GM18870 (cell line): Measurements from ENCODE around the gene ALDOB.

Experiments used
- ATAC-seq: cut with Tn5 transposase; IDR thresholded peaks from one replicate; pipeline ENCODE4 v1.9.1; 2021; ENCODE audit warnings: moderate library complexity; ENCODE audit not compliant: unreplicated experiment

ALDOB gene

DNA sequence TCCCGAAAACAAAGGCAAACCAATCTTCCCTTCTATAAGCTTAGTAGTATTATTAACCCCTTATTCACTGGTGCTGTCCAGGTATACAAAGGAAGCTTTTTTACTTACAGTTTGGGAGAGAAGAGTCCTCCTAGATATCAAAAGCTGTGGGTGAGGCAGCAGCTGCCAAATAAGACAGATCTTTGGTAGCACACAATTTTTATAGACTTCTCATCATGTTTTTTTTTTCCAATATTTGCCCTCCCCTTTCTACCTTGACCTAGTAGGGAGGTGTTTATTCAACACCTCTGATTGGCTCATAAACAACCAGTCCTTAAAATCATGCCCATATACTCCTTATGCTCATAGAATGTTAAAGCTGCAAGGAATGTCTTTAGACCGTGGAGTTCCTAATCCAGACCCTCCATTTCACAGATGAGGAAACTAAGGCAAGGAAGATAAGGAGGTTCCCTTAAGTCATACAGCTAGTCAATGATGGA is at the start of gene ALDOB:
Gene ALDOB, minus strand, starts transcription at position 174 of the 479 bp plus-strand sequence. CDS start 4,887 bp downstream, outside the sequence.
- no peak for ATAC-seq

DNA sequence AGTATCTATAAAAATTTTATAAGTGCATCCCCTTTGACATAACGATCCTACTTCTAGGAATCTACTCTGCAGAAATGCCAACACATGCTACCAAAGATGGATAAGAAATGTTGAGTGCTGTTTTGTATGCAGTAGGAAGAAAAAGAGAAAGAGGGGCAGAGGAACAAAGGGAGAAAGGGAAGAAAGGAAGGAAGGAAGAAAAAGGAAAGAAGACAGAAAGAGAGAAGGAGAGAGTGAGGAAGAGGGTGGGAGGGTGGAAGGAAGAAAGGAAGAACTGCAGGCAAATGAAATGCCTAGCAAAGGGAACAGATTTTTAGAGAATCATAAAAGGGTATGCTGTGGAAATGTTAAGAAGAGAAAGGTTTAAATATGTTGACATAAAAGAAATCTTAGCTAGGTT is 48.5 kb upstream of the ALDOB start:
- ATAC-seq = no peak

DNA sequence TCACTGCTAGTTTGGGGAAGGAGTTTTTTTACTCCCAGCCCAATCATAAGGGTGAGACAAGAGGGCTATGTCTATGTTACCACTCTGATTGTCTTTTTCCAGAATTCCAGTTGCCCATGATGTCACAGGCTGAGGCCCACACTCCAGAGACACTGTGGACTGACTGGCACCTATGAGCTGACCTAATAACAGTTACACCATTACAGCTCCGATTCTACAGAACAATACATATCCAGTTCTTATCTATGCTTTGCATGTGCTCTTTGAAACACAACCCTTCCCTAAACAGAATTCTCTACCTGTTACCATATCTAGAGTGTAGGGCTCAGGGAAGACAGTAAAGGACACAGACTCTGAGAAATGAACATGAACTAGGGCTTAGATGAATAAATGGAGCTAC is 45.7 kb upstream of the ALDOB start:
- no peak for ATAC-seq

DNA sequence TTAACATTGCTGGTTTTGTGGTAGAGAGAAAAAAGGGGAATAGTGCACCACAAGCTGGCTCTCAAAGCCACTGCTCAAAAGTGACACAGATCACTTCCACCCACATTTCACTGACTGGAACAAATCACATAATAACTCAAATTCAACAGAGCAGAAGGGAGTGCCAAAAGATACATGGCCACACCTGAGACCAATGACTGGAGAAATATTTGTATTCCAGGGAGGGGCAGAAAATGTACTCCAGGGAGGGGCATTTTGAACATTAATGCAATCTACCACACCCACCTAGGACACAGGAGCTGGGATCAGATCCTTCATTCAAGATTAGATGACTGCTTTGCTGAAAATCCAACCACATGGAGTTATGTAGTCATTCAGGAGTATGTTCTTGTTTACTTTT is 44.8 kb upstream of the ALDOB start:
- no peak for ATAC-seq

DNA sequence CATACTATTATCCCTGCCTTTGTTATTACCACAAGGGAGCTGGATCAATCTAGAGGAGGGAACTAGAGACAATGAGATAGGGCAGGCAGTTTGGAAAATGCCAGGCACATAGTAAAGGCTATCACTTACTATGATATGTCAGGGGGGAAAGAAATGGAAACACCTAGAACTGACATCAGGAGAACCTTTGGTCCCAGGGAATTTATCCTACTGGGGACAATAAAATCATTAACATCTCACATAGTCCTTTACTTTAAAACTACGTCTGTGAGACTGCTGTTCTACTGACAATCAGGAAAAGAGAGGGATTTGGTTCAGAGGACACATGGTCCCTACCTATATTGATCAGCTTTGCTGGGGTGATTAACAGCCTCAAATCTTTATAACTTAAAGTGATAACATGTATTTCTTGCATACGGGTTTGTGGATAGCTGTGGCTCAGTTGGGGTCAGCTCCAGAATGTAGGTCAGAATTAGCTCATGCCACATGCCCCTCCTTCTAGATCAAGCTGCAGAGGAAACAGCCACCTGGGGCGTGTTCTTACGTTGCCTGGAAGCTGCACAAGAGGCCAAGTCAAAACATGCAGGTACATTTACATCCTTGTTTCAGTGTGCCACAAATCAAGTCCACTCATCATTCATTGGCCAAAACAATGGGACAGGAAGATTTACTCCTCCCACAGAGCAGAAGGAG is 43.9 kb upstream of the ALDOB start:
- no peak for ATAC-seq

DNA sequence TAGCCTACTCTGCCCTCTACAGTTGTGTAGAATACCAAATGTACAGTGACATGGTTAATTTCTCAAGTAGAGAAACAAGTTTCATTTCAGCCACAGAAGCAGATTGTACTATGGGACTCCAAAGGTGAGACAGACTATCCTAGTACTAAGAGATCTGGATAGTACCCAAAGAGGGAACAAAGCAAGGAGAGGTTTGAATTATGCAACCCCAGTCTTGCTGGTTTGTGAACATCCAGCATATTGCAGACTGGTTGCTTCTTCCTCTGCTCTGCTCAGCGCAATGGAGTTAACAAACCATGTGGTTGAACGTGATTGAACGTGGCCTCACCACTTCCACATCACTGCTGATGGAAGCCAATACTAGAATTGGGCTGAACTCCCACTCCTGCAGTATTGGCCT is 43.3 kb upstream of the ALDOB start:
- ATAC-seq = no peak

DNA sequence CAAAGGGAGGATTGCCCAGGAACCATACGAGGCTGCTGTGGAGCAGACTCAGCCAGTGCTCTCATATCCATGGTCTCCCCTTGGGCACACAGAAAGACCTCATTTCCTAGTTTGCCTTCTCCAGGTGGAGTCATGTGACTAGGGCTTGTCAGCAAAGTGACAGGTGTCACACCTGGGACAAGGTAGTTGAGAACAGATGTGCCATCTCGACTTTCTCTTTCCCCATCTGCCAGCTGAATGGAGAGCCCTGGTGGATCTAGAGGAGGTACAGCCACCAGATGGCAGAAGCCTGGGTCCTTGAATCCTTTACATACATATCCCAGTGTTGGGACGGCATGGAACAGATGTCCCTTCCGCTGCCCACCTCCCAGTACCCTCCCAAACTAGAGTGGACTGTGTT is 42.9 kb upstream of the ALDOB start:
- ATAC-seq = no peak

DNA sequence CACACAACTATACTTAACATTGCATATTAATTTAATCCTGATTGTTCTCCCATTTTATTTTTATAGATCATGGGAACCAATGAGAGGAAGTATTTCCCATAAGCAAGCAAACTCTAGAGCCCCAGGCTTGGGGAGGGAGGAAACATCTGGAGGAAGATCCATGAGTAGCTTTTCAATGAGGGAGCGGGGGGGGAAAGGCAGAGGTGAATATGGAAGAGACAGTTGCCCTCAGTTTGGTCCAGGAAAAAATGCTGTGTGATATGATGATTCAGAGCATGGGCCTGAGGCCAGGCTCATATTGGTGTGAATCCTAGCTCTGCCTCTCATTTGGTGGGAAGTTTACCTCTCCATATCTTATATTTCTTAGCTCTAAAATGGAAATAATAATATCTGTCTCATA is 42.2 kb upstream of the ALDOB start:
- no peak for ATAC-seq

DNA sequence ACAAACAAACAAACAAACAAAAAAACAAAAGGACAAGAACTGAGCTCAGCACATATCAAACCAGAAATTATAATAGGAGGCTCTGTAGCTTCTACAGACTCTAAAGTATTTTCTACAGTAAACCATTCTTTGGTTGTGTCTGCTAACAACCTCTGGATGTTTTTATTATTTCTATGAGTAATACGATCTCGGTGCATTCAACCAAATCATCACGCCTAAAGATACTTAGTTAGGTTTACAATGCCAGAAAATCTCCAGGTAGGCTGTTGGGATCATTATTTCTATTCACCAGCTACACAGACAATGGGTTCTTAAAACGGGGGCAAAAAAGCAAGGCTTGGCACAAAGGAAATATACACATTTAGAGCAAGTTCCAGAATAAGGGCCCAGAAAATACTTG is 41.6 kb upstream of the ALDOB start:
- no peak for ATAC-seq

DNA sequence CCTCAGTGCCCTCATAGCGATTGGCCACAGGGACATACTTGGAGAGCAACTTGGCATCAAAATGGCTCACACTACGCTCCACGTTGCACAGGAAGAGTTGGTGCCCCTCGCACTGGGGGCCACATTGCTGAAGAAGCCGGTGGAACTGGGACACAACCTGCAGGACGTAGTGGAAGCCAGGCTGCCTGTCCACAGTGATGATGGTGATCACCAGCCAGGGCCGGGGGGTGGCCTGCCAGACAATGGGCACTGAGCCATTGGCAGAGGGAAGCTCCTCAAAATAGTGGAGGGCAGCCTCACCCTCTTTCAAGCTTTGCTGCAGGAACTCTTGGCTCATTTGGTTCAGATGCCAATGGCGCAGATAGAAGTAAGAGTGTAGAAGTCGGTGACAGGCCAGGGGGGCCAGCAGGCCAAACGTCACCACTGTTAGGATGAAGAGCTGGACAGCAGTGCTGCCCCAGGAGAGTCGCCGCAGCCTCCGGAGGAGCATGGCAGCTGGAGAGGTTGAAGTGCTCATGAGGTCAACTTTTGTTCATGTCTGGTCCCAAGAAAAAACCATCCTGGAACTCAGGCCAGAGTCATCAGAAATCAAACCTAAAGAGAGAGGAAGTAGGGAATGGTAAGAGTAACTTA is 41.1 kb upstream of the ALDOB start:
- no peak for ATAC-seq

DNA sequence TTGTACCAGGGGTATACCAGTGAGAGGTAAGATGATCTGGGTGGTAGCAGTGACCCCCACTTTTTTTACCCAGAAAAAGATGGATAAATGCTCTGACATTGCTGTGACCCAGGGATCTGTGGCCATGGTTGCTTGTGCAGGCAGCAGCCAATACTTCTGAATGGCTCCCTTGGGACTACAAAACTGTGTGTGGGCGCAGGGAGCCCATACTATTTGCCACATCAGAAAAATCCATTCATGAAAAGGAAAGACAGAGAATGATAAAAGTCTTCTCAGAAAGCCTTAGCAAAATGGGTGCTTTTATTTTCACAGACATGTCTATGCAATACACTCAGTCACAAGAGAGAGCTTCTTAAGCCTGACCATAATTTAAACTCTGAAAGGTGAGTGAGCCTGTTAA is 37.3 kb upstream of the ALDOB start:
- no peak for ATAC-seq

DNA sequence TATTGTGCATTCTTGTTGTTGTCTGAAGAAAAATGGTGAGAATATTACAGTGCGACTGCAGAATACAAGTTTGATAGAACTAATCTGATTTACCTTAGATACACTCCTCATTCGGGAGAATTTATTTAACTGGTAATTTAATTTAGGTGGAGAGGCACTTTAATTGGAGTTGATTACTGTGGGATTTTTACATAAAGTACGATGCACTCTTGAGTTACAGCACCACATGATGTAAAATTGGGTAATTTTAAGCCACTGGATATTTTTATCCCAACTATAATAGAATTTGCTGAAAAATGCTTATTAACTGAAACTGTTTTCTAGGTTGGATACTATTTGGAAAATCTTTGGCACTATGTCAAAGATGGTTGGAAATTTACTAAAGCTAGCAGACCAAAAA is 35.4 kb upstream of the ALDOB start:
- no peak for ATAC-seq

DNA sequence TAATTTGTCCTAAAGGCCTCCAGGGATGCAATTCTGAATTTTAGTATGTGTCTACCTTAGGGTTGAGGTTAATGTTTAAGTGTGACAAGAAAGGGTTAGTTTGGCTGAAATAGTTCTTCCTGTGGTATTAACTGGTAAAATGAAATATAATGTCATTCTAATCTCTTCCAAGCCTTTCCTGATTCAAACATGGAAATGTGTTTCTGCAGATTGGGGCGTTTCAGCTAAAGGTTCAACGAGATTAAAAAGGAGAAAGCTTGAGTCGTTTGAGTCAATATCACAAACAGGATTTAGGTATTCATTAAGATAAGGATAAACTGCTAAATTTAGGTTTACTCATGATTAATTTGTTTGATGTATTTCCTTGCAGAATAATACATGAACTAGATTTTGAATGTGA is 34.4 kb upstream of the ALDOB start:
- no peak for ATAC-seq

DNA sequence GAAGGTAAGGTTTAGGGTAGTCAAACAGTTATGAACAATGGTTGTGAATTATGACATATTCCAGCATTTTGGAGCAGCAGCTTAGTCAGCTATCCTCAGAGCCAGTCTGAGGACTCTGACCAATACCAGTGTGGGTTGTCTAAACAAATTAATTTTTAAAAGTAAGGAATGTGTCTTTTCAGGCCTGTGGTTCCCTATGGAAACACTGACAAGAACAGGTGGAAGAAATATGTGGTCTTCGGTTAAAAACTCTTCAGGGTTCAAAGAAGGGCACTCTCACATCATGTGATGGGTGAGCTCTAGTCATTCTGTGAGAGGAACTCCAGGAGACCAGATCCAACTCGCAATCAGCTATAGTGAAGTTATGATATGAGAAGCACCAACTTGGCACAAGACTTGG is 33.5 kb upstream of the ALDOB start:
- ATAC-seq = no peak

DNA sequence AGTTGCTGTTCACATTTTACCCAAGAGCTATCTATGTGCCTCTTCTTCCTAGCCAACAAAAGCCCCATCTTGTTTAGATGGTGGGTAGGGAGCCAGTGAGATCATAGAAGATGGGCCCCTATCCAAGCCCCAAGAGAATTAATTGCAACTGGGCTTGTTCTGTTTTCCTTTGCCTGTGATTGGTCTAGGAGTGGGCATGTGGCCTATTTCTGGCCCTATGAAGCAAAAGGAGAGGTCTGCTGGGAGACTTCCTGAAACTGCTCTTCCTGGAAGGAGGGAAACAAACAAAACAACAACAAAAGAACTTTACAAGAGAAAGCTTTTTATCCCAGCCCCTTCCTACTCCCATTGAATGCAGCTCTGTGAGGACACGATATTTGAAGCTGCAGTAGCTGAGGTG is 32.5 kb upstream of the ALDOB start:
- ATAC-seq = no peak

DNA sequence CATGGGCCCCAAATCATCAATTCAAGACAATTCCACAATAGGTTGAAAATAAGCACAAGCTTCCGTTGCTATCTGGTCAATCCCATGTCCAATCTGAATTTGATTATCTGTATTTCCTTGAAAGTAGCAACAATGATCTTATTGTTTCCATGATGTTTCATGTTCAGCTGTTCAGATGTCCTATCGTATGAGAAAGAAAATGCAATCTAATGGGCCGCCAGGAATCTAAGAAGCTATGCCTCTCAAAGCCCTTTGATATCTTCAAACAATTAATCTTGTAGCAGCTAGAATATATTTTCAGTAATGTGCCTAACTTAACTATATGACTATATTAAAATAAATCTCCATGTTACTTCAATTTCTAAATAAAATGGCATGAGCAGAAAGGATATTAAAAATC is 32.1 kb upstream of the ALDOB start:
- no peak for ATAC-seq

DNA sequence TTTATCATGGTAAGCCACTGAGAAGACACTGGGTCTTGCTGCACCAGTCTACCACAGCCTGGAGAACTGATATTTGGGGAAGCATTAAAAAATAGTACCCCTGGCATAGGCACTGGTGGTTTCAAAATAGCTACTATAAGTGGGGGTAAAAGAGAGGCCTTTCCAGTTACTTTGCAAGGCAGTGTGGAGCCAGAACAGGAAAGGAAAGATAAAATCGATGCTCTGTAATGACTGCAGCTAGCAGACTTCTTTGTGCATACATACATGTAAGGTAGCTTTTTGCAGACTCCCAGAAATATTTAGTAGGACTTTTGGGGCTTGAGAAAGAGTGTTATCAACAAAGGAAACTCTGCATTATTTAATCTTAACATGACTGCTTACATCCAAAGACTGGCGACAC is 31.3 kb upstream of the ALDOB start:
- ATAC-seq = no peak

DNA sequence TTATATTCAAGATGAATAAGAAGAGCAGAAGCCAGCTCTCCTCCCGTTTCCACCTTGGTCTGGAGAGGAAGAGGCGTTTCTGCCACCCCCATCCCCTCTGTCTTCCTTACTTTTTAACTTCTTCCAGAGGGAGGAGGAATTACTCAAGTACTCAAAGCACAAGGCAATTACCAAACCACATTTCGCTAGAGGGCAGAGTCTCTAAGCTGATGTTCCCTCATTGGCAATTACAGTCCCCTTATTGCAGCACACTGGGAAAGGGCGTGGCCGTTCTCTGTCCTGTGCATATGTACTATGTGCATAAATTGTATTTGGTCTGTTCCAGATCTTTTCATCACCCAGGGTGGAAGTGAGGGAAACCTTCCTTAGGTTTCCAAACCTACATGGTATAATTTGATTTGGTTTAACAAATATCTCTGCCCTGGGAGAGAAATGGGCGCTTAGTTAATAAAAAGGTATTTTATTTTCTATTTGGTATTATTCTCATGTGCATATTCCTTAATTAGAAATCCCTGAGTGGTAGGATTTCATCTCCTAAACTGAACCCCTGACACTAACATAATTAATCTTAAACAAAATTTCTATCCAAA is 29.8 kb upstream of the ALDOB start:
- no peak for ATAC-seq

DNA sequence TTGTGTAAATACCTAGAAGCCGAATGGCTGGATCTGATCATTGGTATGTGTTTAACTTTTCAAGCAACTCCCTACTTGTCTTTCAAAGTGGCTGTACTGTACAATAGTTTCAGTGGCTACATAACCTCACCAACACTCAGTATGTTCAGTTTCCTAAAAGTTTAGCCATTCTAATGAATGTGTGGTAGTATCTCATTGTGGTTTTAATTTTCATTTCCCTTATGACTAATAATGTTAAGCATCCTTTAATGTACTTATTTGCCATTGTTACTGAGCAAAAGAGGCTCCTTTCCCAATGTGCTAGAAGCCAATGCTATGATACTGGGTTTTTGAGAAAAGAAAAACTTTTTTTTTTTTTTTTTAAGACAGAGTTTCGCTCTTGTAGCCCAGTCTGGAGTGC is 27.8 kb upstream of the ALDOB start:
- ATAC-seq = no peak

DNA sequence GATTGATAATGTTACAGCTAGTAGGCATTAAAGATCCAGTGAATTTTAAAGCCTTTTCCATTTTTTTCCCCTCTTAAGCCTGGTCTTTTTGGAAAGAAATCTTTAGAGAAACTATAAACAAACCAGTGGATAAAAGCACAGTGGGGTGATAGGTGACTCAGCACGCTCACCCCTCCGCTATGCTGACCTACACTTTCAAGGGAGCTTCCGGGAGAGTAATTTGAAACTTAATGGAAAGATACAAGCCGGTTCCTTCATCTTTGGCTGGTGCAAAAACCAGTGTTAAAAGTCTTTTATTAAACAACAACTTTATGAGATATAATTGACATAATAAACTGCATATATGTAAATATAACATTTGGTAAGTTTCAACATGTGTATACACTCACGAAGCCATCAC is 27.0 kb upstream of the ALDOB start:
- no peak for ATAC-seq

DNA sequence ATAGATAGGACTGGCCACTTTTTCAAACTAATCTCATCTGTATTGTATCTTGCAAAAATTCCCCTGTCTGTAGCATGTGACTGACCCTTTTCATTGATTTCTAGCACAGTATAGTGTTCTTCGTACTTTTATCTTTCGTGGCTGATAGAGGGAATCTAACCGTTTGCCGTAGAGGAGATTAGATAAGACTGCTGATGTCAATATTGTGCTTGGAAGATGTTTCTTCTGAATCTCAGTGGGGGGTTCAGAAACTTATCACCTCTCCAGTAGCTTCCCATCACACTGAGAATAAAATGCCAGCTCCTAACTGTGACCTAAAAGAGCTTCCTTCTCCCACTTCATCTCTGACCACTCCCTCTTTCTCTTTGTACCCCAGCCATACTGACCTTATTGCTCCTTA is 25.4 kb upstream of the ALDOB start:
- no peak for ATAC-seq

DNA sequence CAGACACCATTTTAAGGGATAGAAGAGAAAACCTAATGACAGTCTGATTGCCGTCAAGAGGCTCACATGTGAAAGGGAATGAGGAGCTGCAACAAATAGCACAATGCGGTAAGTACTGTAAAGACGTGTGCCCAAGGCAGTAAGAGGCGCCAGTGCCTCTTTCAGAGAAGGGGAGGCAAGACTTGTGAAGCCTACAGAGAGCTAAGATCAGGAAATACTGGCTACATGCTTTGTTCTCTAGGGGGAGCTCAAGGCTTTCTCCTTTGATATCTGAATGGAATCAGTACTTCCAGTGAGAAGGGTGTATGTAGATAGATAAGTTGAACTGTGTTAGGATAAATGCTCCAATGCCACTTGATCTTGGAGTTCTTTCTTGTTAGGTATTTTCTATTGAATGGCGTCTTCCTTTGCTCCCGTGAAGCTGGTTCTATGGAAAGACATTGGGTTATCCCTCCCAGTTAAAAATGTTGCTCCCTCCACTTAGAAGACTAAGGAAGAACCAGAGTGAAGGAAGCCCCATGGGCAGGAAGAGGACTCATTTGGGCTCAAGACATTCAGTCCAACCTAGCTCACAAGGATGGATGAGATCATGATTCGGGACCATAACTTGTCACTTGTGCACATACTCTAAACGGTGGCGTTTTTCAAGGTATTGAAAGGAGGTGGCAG is 23.5 kb upstream of the ALDOB start:
- ATAC-seq = peak; percentile 92
